HG03469 (cell line): ENCODE data around the gene FGF14.
A peak's percentile ranks its signal among the peaks of the same experiment; 100 is the strongest.
"Not testable (repeated sequence)": the region's sequence is repeated elsewhere in the genome, so short reads cannot be mapped to it uniquely, and the experiment has no call there.

Experiments used
- ATAC-seq: cut with Tn5 transposase; IDR thresholded peaks from one replicate; pipeline ENCODE4 v1.9.1; 2021; ENCODE audit warnings: mild to moderate bottlenecking, moderate library complexity, moderate number of reproducible peaks; ENCODE audit not compliant: unreplicated experiment

Gene FGF14

DNA sequence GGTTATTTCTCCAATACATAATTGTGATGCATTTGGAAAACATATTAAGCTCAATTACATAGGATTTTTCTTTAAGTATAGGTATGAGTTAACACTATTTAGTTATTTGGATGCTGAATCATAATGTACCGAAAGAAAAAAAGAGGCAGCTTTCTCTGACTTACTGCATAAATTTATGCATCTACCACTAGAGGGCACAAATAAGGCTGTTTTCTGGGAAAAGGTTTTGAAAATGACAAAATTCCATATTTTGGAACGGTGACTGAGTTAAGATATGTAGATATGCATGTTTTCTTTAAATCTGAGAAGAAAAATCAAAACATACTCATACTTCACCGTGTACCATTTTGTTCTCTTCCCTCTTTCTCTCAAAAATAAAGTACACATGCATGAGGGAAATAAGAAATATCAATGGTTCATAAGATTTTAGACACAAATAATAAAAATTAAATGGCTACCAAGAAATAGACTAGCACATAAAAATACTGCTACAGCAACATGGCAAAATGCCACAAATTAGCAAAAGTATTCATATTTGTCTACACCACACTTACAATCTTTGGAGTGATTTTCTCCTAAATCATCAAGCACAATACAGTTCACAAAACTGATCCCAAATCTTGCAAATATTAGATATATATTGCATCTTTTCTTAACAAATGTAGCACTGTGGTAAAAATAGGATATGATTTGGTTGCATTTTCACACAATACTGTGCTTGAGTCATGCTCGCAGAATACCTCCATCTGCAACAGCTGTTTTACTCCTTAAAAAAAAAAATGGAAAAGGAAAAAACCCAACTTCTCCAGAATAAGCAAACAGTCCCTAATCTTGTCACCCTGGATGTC is 260.0 kb downstream of the FGF14 start:
- ATAC-seq, result no peak

DNA sequence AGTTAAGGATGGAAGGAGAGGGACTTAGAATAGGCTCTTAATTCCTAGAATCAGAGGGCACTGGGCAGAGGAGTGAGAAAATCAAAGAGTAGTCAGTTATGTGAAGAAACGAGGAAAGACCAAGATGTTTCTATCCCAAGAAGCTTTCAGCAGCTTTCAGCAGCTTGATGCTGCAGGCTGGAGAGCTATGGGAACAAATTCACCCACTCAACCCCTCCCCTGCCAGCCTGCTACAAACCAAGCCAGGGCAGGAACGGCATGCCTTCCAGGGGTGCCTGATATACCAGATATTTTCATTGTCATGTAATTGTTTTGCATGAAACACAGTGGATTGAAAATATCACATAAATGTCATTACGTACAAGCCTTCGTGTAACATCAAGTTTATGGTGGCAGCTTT is 262.2 kb downstream of the FGF14 start:
- ATAC-seq, result no peak

DNA sequence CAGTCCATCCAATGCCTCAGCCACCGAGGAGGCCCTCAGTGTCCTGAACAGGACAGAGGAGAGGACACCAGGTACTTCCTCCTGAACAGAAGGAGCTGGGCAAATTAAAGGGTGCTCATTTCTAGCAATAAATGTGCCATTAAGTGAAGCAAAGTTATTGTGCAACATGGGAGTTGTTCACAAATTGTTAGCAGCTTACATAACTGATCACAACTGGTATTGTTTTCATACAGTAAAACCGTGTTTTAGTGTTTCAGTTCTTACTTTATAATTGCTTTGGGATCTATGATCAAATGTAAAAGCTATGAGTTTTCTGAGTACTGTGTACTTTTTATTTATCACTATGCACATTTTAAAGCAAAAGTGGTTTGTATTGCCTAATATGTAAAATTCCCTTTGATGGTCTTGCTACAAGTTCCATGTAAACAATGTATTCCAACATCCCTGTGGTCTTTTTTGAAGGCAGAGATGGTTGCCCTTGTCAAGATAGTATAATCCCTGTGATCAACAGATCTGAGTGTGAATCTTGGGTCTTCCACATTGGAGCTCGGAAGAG is 263.1 kb downstream of the FGF14 start:
- no peak for ATAC-seq

DNA sequence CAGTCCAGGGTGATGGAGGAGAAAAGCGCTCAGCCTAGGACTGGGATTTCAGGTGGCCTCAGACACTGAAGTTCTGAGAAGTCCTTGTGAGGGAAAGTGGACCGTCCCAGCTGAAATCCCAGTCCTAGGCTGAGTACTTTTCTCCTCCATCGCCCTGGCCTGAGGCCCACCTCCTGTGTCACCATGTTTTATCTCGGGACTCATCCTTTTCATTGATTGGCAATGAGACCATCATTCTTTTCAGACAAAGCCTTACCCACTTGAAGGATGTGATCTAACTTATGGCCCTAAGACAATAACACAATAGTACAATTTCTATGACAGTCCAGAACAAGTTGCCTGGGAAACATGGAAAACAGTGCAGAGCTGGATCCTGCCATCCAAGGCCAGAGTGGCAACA is 263.9 kb downstream of the FGF14 start:
- ATAC-seq, result not testable (repeated sequence)

DNA sequence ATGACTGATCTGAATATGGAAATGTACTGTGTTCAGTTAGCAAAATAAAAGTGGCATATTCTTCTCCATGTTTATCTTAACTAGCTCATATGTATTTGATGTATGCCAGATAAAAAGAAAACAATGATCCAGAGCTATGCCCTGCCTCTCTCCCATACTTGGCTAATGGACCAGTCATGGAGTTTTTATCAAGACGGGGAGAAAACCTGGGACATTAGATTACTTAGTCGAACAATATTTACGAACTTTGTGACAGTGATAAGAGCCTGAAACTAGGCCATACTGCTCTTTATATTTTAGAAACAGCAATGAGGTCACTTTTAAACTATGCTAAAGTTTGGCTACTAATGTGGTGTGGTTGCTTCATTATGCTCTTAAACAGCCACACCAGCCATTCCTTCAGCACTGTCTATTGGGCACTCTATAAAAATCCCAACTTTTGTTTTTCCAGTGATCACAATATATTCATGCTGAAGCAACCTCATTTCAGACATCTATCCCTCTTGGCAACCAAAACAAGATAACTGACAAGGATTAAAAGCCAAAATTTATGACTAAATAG is 265.0 kb downstream of the FGF14 start:
- ATAC-seq, result no peak

DNA sequence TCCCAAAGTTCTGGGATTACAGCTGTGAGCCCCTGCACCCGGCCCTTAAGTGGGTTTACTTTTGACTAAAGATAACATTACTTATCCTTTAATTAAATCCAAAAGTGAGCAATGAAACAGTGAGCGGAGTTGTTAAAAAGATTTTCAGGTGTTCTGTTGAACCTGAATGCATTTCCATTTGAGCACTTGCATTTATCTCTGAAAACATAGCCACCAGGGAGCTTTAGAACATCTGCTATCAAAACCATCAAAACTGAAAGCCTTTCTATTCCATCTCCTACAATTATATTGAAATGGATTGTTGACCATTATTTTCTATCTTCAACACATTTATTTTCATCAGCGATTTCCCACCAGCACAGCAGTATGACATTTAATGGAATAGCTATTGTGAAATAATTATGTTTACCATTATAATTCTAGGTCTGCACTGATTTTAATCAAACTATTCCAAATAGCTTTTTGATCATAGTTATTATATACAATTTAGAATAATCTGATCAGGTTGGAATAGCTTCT is 269.0 kb downstream of the FGF14 start:
- ATAC-seq, result no peak

DNA sequence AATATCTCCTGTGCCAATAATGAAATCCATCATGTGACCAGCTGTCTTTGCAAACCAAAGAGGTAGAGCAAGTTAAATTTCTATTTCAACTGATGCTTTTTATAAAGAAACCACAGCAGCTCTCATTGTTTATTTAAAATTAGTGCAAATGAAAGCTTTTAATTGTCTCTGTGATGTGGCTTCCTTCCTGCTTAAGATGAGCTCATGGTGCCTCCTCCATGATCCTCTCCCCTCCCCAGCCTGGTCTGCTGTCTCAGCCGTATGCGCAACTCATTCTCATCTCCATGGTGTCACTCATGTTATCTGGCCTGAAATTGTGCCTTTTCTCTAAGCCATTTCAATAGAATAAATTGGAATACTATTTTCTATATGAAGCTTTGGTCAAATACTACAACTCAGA is 270.6 kb downstream of the FGF14 start:
- ATAC-seq, result no peak

DNA sequence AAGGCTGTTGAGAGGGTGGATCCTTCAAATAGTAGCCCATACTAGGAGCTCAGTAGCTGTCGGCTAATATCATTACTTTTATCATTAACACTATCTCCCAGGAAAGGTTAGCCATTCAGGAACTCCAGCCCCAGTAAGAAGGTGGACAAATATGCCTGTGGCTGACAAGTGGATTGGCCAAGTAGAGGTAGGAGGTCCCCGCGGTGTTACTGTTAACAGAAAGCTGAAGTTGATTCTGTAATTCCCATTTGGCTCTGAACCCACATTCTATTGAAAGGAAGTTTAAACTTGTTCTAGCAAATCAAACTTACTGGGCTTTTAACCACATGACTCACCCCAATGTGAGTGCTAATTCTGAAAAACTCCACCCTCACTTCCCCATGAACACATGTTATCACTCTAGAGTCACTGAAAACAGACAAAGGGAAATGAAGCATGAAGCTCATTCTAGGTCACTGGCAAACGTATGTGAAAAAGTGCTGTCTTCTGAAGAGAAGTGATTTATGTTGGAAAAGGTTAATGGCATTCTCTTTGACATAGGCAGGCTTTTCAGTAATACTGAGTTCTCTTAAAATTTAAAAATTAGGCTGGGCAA is 273.5 kb downstream of the FGF14 start:
- peak; percentile 82 for ATAC-seq

DNA sequence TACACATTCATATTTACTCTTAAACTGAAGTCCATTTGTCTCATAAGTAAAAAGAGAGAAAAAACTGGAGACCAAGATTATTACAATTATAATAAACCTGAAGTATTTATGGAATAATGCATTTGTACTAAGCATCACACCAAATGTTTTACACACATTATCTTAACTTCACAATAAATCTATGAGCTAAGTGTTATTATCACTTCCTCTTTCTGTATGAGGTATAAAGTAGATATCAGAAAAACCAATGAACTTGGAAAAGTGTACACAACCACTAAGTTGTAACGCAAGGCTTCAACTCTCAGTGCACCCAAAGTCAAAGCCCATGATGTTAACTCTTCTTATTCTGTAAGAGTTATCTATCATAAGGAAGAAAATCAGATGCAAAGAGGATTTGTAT is 274.7 kb downstream of the FGF14 start:
- ATAC-seq, result no peak

DNA sequence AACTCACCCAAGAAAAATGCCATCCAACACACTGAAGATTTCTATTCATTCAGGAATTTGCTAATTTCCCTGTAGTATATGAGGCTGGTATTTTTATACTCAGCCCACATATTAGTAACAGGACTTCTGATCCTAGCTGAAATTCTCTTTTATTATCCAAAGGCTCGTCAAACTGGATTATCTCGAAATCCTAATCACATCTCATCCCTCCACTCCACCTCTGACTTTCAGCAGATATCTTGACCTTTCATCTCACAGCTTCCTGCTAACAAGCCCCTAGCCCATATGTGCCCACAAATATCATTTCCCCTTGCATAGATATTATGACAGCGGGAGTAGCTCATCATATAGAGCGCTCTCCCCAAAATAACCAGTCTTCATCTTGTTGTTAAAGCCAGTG is 279.7 kb downstream of the FGF14 start:
- ATAC-seq, result no peak

DNA sequence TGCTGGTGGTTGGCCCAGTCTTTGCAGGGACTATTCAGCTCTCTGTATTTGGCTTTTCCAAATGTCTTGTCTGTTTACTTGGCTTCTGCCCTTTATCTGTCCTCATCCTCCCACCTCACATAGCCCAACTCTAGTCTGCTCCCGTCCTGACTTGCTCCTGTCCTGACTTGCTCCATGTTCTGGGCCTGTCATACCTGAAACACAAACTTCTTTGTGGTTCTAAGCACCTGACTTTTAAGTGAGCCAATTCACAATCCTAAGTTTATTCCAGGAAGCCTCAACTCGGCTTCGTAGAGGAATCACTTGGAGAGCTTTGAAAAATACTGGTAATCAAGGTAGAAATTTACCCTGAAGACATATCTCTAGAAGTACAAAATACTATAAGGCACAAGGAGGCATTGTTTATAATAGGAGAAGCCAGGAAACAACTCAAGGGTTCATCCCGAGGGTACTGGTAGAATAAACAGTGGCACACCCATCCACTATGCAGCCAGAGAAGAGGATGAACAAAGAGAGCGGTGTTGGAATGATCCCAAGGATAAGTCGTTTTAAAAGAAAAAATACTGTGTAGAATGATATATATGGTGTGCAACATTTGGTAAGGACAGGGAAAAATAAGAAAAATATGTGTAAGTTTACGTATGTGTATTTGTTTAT is 284.5 kb downstream of the FGF14 start:
- no peak for ATAC-seq

DNA sequence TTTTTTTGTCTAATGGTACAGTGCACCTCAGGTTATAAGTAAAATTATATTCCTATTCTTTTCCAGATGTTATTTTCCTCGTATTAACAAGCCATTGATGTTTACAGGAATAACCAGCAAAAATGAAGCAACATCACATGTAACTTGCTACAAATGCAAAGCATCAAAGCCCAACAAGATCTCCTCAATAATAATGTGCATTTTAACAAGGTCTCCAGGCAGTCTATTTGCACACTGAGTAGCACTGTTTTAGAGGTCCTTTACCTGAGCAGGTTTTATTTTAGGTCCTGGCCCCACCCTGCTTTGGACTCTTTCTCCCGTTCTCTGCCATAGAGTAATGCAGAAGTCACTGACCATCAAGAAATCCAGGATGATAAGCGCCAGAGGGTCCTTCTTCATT is 298.4 kb downstream of the FGF14 start:
- ATAC-seq, result no peak

DNA sequence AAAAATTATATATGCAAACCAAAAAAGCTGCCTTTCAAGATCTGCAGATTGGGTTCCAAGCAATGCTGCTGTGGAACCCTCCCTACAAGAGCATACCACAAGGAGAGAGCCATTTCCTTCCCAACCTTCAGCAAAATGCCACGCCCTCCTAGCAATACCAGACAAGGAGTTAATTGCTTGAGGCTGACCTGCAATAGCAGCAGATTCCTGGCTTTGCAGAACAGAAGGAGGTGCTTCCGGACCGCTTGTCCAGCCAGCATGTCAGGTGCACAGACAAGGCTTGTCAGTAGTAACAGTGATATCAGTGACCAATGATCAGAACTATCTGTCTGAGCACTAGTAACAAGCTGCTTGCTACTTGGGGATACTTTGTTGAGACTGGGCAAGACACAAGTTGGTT is 301.6 kb downstream of the FGF14 start:
- ATAC-seq, result no peak

DNA sequence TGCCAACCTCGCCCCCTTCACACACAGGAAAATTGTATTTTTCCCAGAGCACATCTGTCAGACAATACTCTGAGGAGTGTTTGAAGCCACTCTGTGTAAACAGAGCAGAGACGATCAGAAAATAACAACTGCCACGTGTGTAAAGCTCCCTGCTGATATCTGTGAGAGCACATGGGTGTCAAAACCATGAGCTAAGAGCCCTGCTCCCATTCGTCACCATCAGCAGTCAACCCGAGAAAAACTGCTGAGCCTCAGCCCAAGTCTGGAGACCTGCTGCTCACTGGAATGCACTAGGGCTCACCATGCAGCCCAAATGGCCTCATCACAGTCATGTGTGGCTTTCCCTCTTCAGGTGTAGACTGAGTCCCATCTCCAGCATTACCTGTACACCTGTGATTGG is 304.1 kb downstream of the FGF14 start:
- no peak for ATAC-seq

DNA sequence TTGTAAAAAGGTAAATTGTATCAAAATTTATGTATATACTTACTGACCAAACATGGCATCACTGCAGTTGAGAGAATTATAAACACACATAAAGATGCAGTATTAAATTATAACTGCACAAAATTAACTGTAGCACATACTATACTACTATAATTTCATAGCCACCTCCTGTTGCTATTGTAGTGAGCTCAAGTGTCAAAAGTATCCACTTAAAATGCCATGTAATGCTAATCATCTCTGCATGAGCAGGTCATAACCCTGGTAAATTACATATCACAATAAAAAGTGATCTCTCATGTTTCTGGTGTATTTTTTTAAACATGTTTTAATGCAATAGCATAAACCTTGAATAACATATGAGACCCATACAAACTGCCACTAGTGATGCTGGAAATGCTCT is 308.6 kb downstream of the FGF14 start:
- not testable (repeated sequence) for ATAC-seq

DNA sequence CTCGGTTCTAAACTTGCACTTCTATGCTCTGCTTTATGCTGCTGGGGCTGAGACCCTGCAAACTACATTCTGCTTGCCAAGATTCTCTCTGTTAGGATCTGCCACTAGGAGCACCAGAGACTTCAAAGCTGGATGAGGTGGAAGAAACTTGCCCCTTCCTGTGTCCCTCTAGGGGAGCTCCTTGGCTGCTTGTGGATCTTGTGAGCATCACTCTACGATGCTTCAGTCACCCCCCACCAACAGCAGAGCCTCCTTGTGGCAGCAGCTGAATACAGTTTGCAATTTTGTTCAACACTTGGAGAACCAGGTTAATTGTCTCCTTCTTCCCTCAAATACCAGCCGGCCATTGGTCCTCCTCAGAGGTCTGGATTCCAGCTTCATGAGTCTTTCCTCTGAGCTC is 310.6 kb downstream of the FGF14 start:
- no peak for ATAC-seq

DNA sequence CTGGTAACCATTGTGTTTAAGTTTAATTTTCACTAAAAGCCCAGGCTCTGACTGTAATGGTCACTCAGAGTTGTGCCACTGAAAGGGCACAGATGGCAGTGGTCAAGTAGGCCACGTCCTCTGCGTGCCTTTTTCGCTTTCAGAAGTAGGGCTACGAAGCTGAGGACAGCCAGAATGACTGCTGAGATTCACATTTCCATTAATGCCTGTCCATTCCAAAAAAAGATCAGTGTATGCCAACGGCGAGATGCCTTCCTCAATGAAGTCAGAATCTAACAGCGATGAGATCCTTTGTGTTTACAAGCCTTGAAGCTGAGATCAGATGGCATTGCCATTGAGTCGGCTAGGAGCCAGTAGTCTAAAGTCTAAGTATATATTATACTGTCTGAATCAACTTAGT is 311.3 kb downstream of the FGF14 start:
- ATAC-seq, result no peak

DNA sequence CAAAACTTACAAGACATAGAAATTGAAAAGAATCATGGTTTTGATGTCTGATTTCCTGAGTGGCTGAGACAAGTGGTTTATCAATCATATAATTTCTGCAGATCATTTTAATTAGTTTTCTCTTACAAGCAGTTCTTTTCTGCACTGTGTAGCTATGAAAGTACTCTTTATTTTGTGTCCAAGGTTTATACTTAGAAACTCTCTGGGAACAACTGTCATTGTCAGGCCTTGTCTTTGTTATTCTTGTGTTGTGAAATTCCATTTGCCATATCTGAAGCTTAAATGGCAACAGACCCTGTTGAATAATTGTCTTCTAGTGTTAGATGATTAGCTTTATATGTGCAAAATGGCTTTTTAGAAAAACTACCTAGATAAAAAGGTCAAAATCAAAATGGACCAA is 312.1 kb downstream of the FGF14 start:
- no peak for ATAC-seq

DNA sequence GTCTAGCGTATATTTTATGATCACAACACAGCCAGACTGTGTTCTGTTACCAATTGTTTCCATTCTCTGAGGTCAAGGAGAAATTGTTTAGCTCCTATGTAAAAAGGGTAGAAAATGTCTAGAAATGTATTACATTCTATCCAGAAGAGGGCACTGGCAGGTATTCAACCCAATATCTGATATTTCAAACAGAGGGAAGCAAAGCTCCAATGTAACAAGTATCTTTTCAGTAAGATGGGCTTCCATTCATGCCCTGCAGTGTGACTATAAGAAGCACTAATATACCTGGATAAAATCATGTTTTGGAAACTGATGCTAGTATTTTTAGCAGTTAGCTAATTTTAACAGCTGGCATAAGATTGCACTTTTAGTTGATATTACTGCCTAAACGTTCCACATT is 312.7 kb downstream of the FGF14 start:
- no peak for ATAC-seq

DNA sequence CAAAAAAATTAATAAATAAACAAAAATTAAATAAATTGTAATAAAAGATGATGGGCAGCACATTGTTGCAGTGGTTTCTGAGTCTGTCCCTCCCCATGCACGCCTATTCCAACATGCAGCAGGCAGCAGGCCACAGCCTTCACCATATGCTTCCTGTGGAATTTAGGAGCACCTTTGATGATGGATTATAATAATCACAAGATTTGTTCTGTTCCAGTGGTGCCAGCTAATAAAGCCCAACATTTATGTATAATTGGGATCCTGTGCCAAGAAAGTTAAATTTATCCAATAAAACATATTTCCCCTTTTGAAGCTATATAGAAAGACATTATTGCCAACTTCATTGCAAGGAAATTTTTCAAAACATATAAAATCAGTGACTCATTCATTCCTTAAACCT is 328.6 kb downstream of the FGF14 start:
- ATAC-seq, result no peak

DNA sequence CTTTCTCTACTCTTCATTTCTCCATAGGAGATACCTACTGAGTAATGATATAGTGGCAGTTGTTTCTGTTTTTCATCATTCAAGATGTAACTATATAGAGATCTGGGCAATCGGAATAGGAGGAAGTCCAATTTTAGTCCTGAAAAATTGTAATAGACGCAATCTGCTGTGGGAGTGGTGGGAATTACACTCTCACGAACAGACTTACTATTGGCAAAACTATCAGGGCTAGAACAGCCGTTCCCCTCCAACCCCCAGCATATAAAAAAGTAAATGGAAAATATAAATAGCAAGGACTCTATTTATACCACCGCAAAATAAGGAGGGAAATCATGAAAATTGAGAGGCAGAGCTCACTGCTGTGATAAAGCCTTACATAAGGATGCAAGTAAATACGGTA is 330.1 kb downstream of the FGF14 start:
- ATAC-seq, result no peak
